ENCODE measurements around the gene CTF1.

Gene CTF1

DNA sequence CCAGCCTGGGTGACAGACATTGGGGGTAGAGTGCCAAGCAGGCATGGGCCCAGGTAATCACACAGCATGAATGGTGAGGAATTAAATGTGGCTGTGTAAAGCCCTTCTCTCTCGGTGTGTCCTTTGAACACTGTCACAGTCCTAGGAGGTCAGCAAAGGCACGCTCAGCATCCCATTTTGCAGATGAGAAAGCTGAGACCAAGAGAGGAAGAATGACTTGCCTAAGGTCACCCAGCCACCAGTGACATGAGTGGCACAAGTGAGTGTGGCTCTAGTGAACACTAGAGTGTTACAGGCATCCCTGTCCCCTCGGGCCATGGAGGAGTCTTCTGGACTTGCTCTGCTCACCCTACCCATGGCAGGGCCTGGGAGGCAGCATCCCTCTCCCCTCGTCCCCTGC is 10.7 kb downstream of the CTF1 start:
- H3K27ac ChIP-seq (ENCODE audit: low read depth, low read length), result no peak overlapping the region
- H3K27me3 ChIP-seq (ENCODE audit: control insufficient read depth in 1 of 2, insufficient read depth in 2 of 2, low read length in 2 of 2), result no peaks in the 10 kb centered on the region
- H3K9ac ChIP-seq (ENCODE audit: low read depth in 1 of 2, low read length in 2 of 2), result no peak overlapping the region
- no peaks in the 10 kb centered on the region for H3K36me3 ChIP-seq (ENCODE audit: control insufficient read depth in 1 of 2, insufficient read depth in 2 of 2, low read length in 2 of 2)
- H3K4me3 ChIP-seq (ENCODE audit: low read depth in 1 of 2, low read length in 2 of 2), result no peak overlapping the region
- H3K9me3 ChIP-seq (ENCODE audit: control insufficient read depth in 1 of 2, low read length in 2 of 2), result no peaks in the 10 kb centered on the region
- peaks cover 5 to 18% of the 10 kb centered on the region in 2 donors for H3K4me1 ChIP-seq (ENCODE audit: control insufficient read depth in 1 of 2, insufficient read depth in 2 of 2, low read length in 2 of 2)

DNA sequence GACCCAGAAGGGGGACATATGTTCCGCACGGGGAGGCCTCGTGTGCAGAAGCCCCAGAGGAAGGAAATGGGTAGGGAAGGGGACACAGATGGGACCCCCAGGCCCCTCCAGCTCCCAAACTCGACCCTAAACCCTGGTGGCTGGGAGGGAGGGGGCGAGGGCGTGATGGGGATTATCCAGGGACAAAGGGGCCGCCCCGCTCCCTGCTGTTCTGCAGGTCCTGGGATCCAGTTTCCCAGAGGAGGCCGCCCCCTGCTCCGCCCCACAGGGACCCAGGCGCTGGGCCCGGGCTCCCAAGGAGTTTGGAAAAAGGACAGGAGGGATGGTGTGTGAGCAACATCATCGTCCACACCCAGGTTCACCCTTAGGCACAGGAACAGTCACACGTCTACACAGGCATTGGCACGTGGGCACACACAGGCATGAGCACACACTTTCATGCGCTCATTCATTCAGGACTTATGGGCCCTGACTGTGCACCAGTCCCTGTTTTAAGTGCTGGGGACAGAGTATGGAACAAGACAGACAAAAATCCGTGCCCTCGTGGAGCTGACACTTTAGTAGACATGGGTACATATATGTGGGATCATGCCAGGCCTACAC is 14.1 kb downstream of the CTF1 start:
- no peaks in the 10 kb centered on the region for H3K27me3 ChIP-seq (ENCODE audit: control insufficient read depth in 1 of 2, insufficient read depth in 2 of 2, low read length in 2 of 2)
- no peak overlapping the region for H3K9ac ChIP-seq (ENCODE audit: low read depth in 1 of 2, low read length in 2 of 2)
- H3K27ac ChIP-seq (ENCODE audit: low read depth, low read length), result no peak overlapping the region
- no peaks in the 10 kb centered on the region for H3K36me3 ChIP-seq (ENCODE audit: control insufficient read depth in 1 of 2, insufficient read depth in 2 of 2, low read length in 2 of 2)
- H3K4me1 ChIP-seq (ENCODE audit: control insufficient read depth in 1 of 2, insufficient read depth in 2 of 2, low read length in 2 of 2), result no peaks in the 10 kb centered on the region
- H3K9me3 ChIP-seq (ENCODE audit: control insufficient read depth in 1 of 2, low read length in 2 of 2), result no peaks in the 10 kb centered on the region
- no peak overlapping the region for H3K4me3 ChIP-seq (ENCODE audit: low read depth in 1 of 2, low read length in 2 of 2)

DNA sequence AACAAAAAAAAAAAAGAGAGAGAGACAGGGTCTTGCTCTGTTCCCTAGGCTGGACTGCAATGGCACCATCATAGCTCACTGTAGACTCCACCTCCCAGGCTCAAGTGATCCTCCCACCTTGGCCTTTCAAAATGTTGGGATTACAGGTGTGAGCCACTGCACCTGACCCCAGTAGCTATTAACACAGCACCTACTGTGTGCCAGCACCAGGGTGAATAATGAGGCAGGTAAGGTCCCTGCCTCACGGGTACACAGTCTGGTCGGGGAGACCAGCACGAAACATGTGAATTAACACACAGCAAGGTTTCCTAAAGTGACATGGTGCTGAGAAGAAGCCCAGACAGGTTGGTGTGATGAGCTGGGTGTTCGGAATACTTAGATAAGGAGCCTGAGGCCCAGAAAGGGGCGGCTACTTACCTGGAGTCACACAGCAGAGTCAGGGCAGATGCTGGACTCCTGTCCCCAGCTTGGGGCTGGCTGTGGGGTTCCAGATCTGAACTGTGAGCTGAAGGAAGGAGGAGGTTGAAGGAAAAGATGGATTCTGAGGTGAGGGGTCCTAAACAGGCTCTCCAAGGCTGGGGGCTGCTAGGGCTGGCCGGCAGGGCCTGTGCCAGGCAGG is 16.5 kb downstream of the CTF1 start:
- Histone ChIP-seq H3K9me3 (ENCODE audit: control insufficient read depth in 1 of 2, low read length in 2 of 2) (no peaks in the 10 kb centered on the region), H3K4me1 (ENCODE audit: control insufficient read depth in 1 of 2, insufficient read depth in 2 of 2, low read length in 2 of 2) (no peaks in the 10 kb centered on the region), H3K27ac (ENCODE audit: low read depth, low read length) (no peak overlapping the region)

DNA sequence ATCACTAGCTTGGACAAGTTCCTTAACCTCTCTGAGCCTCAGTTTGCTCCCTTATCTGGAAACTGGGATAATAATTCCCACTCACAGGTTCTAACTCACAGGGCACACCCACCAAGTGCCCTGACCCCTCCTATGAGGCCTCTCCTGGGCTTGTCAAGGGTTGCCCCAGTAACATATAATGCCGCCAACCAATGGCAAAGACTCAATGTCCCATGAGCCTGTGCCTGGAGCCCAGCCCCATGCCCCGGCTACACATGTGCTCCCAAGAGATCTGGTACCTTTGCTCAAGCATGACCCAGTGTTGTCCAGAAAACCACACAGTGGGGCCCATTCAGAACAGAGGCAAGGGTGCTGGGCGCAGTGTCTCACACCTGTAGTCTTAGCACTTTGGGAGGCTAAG is 18.4 kb downstream of the CTF1 start:
- no peak overlapping the region for H3K27ac ChIP-seq (ENCODE audit: low read depth, low read length)
- H3K36me3 ChIP-seq (ENCODE audit: control insufficient read depth in 1 of 2, insufficient read depth in 2 of 2, low read length in 2 of 2), result no peaks in the 10 kb centered on the region
- H3K9me3 ChIP-seq (ENCODE audit: control insufficient read depth in 1 of 2, low read length in 2 of 2), result no peaks in the 10 kb centered on the region
- H3K27me3 ChIP-seq (ENCODE audit: control insufficient read depth in 1 of 2, insufficient read depth in 2 of 2, low read length in 2 of 2), result no peaks in the 10 kb centered on the region
- no peaks in the 10 kb centered on the region for H3K4me1 ChIP-seq (ENCODE audit: control insufficient read depth in 1 of 2, insufficient read depth in 2 of 2, low read length in 2 of 2)
- no peak overlapping the region for H3K9ac ChIP-seq (ENCODE audit: low read depth in 1 of 2, low read length in 2 of 2)
- no peak overlapping the region for H3K4me3 ChIP-seq (ENCODE audit: low read depth in 1 of 2, low read length in 2 of 2)

More for the DNA sequence above, 16.5 kb downstream of the CTF1 start:
- Histone ChIP-seq H3K27me3 (ENCODE audit: control insufficient read depth in 1 of 2, insufficient read depth in 2 of 2, low read length in 2 of 2) (no peaks in the 10 kb centered on the region), H3K4me3 (ENCODE audit: low read depth in 1 of 2, low read length in 2 of 2) (no peak overlapping the region), H3K9ac (ENCODE audit: low read depth in 1 of 2, low read length in 2 of 2) (no peak overlapping the region), H3K36me3 (ENCODE audit: control insufficient read depth in 1 of 2, insufficient read depth in 2 of 2, low read length in 2 of 2) (no peaks in the 10 kb centered on the region)

DNA sequence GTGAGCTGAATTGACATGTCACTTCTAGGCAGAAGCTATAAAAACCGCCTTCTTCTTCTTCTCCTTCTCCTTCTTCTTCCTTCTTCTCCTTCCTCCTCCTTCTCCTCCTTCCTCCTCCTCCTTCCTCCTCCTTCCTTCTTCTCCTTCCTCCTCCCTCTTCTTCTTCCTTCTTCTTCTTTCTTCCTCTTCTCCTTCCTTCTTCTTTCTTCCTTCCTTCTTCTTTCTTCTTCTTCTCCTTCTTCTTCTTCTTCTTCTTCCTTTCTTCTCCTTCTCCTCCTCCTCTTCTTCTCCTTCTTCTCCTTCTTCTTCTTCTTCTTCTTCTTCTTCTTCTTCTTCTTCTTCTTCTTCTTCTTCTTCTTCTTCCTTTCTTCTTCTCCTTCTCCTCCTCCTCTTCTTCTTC is 22.2 kb downstream of the CTF1 start:
- no peak overlapping the region for H3K4me3 ChIP-seq (ENCODE audit: low read depth in 1 of 2, low read length in 2 of 2)
- H3K36me3 ChIP-seq (ENCODE audit: control insufficient read depth in 1 of 2, insufficient read depth in 2 of 2, low read length in 2 of 2), result no peaks in the 10 kb centered on the region
- no peak overlapping the region for H3K27ac ChIP-seq (ENCODE audit: low read depth, low read length)
- H3K9me3 ChIP-seq (ENCODE audit: control insufficient read depth in 1 of 2, low read length in 2 of 2), result no peaks in the 10 kb centered on the region
- H3K27me3 ChIP-seq (ENCODE audit: control insufficient read depth in 1 of 2, insufficient read depth in 2 of 2, low read length in 2 of 2), result no peaks in the 10 kb centered on the region
- no peak overlapping the region for H3K9ac ChIP-seq (ENCODE audit: low read depth in 1 of 2, low read length in 2 of 2)
- H3K4me1 ChIP-seq (ENCODE audit: control insufficient read depth in 1 of 2, insufficient read depth in 2 of 2, low read length in 2 of 2), result peaks cover 0 to 8% of the 10 kb centered on the region in 2 donors

DNA sequence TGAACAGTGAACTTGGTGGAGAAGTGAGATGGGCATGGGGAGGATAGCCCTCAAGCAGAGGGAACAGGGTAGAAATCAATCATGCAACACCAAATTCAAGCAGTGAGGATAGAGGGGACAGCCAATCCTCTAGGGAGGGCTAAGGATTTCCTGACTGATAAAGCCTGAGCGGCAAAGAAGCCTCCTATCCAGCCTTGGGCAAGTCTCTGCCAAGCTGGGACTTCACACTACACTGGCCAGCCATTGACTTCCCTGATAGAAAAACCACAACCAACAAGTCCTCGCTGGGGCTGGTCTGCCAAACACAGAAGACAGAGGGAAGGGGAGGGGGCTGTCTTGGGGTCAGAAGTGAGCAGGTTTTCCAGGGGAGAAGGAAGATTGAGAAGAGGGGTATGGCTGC is 24.5 kb downstream of the CTF1 start:
- Histone ChIP-seq H3K9ac (ENCODE audit: low read depth in 1 of 2, low read length in 2 of 2) (no peak overlapping the region), H3K27me3 (ENCODE audit: control insufficient read depth in 1 of 2, insufficient read depth in 2 of 2, low read length in 2 of 2) (no peaks in the 10 kb centered on the region), H3K4me3 (ENCODE audit: low read depth in 1 of 2, low read length in 2 of 2) (no peak overlapping the region), H3K36me3 (ENCODE audit: control insufficient read depth in 1 of 2, insufficient read depth in 2 of 2, low read length in 2 of 2) (no peaks in the 10 kb centered on the region), H3K9me3 (ENCODE audit: control insufficient read depth in 1 of 2, low read length in 2 of 2) (no peaks in the 10 kb centered on the region), H3K4me1 (ENCODE audit: control insufficient read depth in 1 of 2, insufficient read depth in 2 of 2, low read length in 2 of 2) (peaks cover 7 to 12% of the 10 kb centered on the region in 2 donors), H3K27ac (ENCODE audit: low read depth, low read length) (no peak overlapping the region)

DNA sequence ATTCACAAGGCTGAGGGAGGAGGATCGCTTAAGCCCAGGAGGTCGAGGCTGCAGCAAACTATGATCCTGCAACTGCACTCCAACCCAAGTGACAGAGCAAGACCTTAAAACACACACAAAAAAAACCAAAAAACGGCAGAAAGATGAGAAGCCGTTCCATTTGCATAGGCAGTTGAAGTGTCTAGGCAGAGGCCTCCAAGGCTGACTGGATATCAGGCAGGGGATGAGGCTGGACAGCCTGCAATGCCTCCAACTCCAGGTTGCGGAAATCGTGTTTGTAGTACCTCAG is 25.0 kb downstream of the CTF1 start:
- H3K36me3 ChIP-seq (ENCODE audit: control insufficient read depth in 1 of 2, insufficient read depth in 2 of 2, low read length in 2 of 2), result no peaks in the 10 kb centered on the region
- H3K4me3 ChIP-seq (ENCODE audit: low read depth in 1 of 2, low read length in 2 of 2), result peak overlapping the region; percentile 82 to 87
- H3K27ac ChIP-seq (ENCODE audit: low read depth, low read length), result no peak overlapping the region
- no peaks in the 10 kb centered on the region for H3K9me3 ChIP-seq (ENCODE audit: control insufficient read depth in 1 of 2, low read length in 2 of 2)
- H3K9ac ChIP-seq (ENCODE audit: low read depth in 1 of 2, low read length in 2 of 2), result peak overlapping the region; percentile 67 to 71
- peaks cover 7 to 12% of the 10 kb centered on the region in 2 donors for H3K4me1 ChIP-seq (ENCODE audit: control insufficient read depth in 1 of 2, insufficient read depth in 2 of 2, low read length in 2 of 2)
- no peaks in the 10 kb centered on the region for H3K27me3 ChIP-seq (ENCODE audit: control insufficient read depth in 1 of 2, insufficient read depth in 2 of 2, low read length in 2 of 2)

DNA sequence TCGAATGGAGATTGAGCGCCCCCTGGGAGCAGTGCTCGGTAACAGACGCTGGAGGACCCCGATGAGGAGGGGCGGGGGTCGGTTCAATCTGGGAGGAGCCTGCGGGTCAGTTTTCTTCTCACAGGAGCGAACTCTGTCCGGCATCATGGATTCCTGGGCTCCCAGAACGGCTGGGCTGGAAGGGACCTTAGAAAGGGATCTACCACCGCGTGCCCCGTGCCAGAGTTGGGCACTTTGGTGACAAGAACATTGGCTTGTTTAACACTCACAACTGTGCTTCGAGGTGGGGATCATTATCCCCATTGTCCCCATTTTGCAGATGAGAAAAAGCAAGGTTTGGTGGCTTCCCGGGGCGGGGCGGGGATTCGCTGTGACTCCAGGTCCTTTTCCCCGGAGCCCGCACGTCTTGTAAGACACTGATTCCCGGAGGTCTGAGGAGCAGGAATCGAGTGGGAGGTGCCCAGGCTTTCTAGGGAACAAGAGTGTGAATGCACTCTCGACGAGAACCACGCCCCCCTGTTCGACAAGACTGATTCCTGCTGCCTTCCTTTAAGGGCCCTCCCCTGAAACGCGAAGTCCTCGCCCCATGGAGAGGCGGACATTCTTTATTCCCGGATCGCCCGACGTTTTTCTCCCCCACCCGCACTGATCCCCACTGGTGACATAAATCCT is 25.5 kb downstream of the CTF1 start:
- Histone ChIP-seq H3K27me3 (ENCODE audit: control insufficient read depth in 1 of 2, insufficient read depth in 2 of 2, low read length in 2 of 2) (no peaks in the 10 kb centered on the region), H3K9me3 (ENCODE audit: control insufficient read depth in 1 of 2, low read length in 2 of 2) (no peaks in the 10 kb centered on the region), H3K36me3 (ENCODE audit: control insufficient read depth in 1 of 2, insufficient read depth in 2 of 2, low read length in 2 of 2) (peaks cover 0 to 3% of the 10 kb centered on the region in 2 donors), H3K4me1 (ENCODE audit: control insufficient read depth in 1 of 2, insufficient read depth in 2 of 2, low read length in 2 of 2) (peaks cover 7 to 12% of the 10 kb centered on the region in 2 donors), H3K4me3 (ENCODE audit: low read depth in 1 of 2, low read length in 2 of 2) (peak overlapping the region; percentile 82 to 87), H3K27ac (ENCODE audit: low read depth, low read length) (peak overlapping the region; percentile 76), H3K9ac (ENCODE audit: low read depth in 1 of 2, low read length in 2 of 2) (peak overlapping the region; percentile 67 to 71)

DNA sequence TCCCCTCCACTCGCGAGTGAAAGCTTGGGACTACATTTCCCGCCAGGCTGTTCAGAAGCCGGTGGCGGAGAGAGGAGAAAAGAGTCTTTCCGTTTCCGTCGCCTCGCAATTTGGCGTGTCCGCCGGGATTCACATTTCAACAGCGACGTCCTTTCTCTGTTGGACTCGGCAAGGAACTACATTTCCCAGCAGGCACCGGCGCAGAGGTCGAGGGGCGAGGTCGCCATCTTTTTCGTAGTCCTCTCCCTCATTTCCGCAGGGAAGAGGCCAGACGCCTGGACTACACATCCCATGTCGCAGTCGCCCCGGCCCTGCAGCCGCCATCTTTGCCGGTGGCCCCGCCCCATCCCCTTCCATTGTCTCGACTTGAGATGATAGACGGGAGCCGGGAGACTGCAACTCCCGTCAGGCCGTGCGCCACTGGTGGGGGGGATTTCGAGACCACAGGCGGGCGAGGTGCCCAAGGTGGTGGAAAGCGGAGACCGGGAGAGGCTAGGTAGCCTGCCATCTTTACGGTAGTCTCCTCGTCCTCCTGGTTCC is 26.1 kb downstream of the CTF1 start:
- peaks cover 0 to 4% of the 10 kb centered on the region in 2 donors for H3K36me3 ChIP-seq (ENCODE audit: control insufficient read depth in 1 of 2, insufficient read depth in 2 of 2, low read length in 2 of 2)
- no peaks in the 10 kb centered on the region for H3K9me3 ChIP-seq (ENCODE audit: control insufficient read depth in 1 of 2, low read length in 2 of 2)
- H3K9ac ChIP-seq (ENCODE audit: low read depth in 1 of 2, low read length in 2 of 2), result peak overlapping the region; percentile 72 to 90
- peaks cover 7 to 12% of the 10 kb centered on the region in 2 donors for H3K4me1 ChIP-seq (ENCODE audit: control insufficient read depth in 1 of 2, insufficient read depth in 2 of 2, low read length in 2 of 2)
- H3K27ac ChIP-seq (ENCODE audit: low read depth, low read length), result peak overlapping the region; percentile 85
- H3K27me3 ChIP-seq (ENCODE audit: control insufficient read depth in 1 of 2, insufficient read depth in 2 of 2, low read length in 2 of 2), result no peaks in the 10 kb centered on the region
- peak overlapping the region; percentile 82 to 88 for H3K4me3 ChIP-seq (ENCODE audit: low read depth in 1 of 2, low read length in 2 of 2)

DNA sequence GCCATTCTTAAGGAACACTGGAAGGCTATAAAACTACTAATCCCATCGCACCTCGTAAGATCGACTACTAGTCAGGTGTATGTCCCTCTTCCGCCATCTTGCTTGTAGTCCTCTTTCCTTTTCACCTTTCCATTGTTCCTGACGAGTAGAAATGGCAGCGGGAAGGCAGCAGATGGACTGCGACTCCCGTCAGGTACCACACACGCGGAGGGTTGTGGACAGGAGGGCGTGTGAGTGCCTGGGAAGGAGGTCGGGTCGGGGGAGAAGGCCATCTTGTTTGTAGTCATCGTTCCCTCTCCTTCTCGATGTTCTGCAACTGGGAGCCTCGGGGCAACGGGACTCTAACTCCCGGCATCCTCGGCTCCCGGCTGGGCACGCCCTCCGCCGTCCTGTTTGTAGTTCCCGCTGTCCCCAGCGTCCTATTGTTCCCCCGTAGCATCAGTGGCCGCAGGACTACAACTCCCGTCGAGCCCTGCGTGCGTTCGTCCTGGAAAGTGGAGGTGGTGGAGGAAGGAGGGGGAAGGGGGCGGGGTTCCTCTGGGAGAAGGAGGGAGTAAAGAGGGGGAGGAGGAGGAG is 26.6 kb downstream of the CTF1 start:
- H3K27me3 ChIP-seq (ENCODE audit: control insufficient read depth in 1 of 2, insufficient read depth in 2 of 2, low read length in 2 of 2), result no peaks in the 10 kb centered on the region
- H3K36me3 ChIP-seq (ENCODE audit: control insufficient read depth in 1 of 2, insufficient read depth in 2 of 2, low read length in 2 of 2), result peaks cover 0 to 4% of the 10 kb centered on the region in 2 donors
- peak overlapping the region; percentile 82 to 88 for H3K4me3 ChIP-seq (ENCODE audit: low read depth in 1 of 2, low read length in 2 of 2)
- H3K9me3 ChIP-seq (ENCODE audit: control insufficient read depth in 1 of 2, low read length in 2 of 2), result no peaks in the 10 kb centered on the region
- H3K4me1 ChIP-seq (ENCODE audit: control insufficient read depth in 1 of 2, insufficient read depth in 2 of 2, low read length in 2 of 2), result peaks cover 7 to 12% of the 10 kb centered on the region in 2 donors
- H3K27ac ChIP-seq (ENCODE audit: low read depth, low read length), result peak overlapping the region; percentile 85
- H3K9ac ChIP-seq (ENCODE audit: low read depth in 1 of 2, low read length in 2 of 2), result peak overlapping the region; percentile 72 to 90
